BJ (cell line): ENCODE results near the gene MAGEB1. TPM values are rescaled to one million over a fixed set of nuclear protein-coding genes. Genes with fewer than 3 reads are reported as not detected.

ENCODE experiments used
- CTCF ChIA-PET: fragments of 350-600 bp; formaldehyde crosslinking; extraction: SDS; loops from one replicate; lab custom pipeline; 2021; ENCODE audit warnings: antibody characterized with exemption, inconsistent platforms; lab: Yijun Ruan, JAX
- POLR2A ChIA-PET: fragments of 300-600 bp; sonication (Branson Sonifier 250); formaldehyde crosslinking; extraction: SDS; loops from one replicate; lab custom pipeline; 2021; ENCODE audit warnings: antibody characterized with exemption; lab: Charles Lee
- DNase-seq: peaks from one replicate; pipeline ENCODE4 v3.0.0-alpha.2; 2011; ENCODE audit warnings: low read depth
- H3K27me3 ChIP-seq: 2 replicates; pipeline ENCODE4 v1.6.0; 2011; ENCODE audit warnings: low read length; ENCODE audit not compliant: control insufficient read depth, insufficient read depth
- H3K36me3 ChIP-seq: 2 replicates; pipeline ENCODE4 v1.5.1; 2011; ENCODE audit warnings: low read length; ENCODE audit not compliant: control insufficient read depth, insufficient read depth
- H3K4me3 ChIP-seq: 2 replicates; pipeline ENCODE4 v1.5.1; 2011; ENCODE audit warnings: low read depth, mild to moderate bottlenecking, control low read depth, low read length
- polyA plus RNA-seq: library from polyadenylated mRNA; depleted of rRNA; stranded (reverse); fragments of >200 nt; gene quantifications from 2 replicates; pipeline ENCODE4 v1.2.3, GENCODE V29; 2011
- TF ChIP-seq, protein P1 (sequence below): IDR thresholded peaks from 2 replicates; pipeline ENCODE4 v1.5.1; 2011; ENCODE audit warnings: low read depth, mild to moderate bottlenecking, control low read depth, inconsistent platforms, low read length, moderate library complexity; ENCODE audit not compliant: insufficient read depth

Gene MAGEB1
- polyA plus RNA-seq, 1 experiment, result not detected

- TF ChIP-seq, protein P1, sequence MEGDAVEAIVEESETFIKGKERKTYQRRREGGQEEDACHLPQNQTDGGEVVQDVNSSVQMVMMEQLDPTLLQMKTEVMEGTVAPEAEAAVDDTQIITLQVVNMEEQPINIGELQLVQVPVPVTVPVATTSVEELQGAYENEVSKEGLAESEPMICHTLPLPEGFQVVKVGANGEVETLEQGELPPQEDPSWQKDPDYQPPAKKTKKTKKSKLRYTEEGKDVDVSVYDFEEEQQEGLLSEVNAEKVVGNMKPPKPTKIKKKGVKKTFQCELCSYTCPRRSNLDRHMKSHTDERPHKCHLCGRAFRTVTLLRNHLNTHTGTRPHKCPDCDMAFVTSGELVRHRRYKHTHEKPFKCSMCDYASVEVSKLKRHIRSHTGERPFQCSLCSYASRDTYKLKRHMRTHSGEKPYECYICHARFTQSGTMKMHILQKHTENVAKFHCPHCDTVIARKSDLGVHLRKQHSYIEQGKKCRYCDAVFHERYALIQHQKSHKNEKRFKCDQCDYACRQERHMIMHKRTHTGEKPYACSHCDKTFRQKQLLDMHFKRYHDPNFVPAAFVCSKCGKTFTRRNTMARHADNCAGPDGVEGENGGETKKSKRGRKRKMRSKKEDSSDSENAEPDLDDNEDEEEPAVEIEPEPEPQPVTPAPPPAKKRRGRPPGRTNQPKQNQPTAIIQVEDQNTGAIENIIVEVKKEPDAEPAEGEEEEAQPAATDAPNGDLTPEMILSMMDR, result no peak
- POLR2A ChIA-PET, result no interaction called here
- CTCF ChIA-PET, result no interaction called here
These were observed 23.7 kb downstream of the MAGEB1 start for GRCh38 chrX:30270639-30271038.

DNA sequence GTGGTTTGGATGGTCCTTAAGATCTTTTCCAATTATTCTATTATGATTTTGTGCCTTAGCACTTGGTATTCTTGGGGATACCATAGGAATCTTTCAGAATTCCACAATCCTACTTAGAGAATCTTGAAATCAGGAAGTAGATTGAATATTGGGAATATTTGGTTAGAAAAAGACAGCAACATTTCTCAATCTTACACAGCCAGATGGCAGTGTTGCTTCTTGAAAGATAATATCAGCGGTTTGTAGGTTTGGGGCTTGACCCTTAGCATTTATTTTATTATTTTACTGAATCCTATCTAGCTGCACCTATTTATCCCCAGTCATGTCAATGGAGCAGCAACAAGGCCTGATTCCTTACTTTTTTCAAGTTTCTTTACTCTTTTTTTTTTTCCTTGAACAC, 28.6 kb downstream of the MAGEB1 start:
- ChIA-PET CTCF (no interaction called here), POLR2A (no interaction called here)
- Histone ChIP-seq H3K27me3 (no peaks in the 10 kb centered on the region), H3K36me3 (no peaks in the 10 kb centered on the region), H3K4me3 (no peak overlapping the region)
- TF ChIP-seq, protein P1, result peak; percentile 32
- DNase-seq, result no peak

More at GRCh38 chrX:30270639-30271038, 23.7 kb downstream of the MAGEB1 start:
- DNase-seq, result no peak
- Histone ChIP-seq H3K36me3 (no peaks in the 10 kb centered on the region), H3K4me3 (no peak overlapping the region), H3K27me3 (no peaks in the 10 kb centered on the region)

DNA sequence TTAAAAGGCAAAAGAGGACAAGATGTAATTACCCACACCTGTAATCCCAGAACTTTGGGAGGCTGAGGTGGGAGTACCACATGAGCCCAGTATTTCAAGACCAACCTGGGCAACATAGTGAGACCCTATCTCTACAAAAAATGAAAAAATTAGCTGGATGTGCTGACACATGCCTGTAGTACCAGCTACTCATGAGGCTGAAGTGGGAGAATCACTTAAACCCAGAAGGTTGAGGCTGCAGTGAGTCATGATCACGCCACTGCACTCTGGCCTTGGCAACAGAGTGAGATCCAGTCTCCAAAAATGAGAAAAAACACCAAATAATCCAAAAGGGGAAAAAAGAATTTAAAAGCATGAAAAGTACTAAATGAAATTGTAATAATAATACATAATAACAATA, 31.4 kb downstream of the MAGEB1 start:
- H3K27me3 ChIP-seq, result no peaks in the 10 kb centered on the region
- TF ChIP-seq, protein P1, result no peak
- H3K4me3 ChIP-seq, result no peak overlapping the region
- POLR2A ChIA-PET, result no interaction called here
- H3K36me3 ChIP-seq, result no peaks in the 10 kb centered on the region
- no peak for DNase-seq
- CTCF ChIA-PET, result interaction anchor here (1.6 kb wide), 1 partner anchor 235 kb away, joined by 4 read pairs; no protein-coding TSS in a partner anchor

DNA sequence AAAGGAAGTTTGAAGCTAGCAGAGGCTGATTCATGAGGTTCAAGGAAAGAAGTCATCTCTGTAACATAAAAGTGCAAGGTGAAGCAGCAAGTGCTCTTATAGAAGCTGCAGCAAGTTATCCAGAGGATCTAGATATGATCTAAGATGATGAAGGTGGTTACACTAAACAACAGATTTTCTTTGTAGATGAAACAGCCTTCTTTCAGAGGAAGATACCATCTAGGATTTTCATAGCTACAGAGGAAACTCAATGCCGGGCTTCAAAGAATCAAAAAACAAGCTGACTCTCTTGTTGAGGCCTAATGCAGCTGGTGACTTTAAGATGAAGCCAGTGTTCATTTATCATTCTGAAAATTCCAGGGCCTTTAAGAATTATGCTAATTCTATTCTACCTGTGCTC, 33.5 kb downstream of the MAGEB1 start:
- TF ChIP-seq, protein P1, result no peak
- POLR2A ChIA-PET, result no interaction called here
- DNase-seq, result no peak
- Histone ChIP-seq H3K36me3 (no peaks in the 10 kb centered on the region), H3K27me3 (no peaks in the 10 kb centered on the region), H3K4me3 (no peak overlapping the region)
- CTCF ChIA-PET, result no interaction called here

GRCh38 chrX:30282527-30282926, 35.6 kb downstream of the MAGEB1 start:
- POLR2A ChIA-PET, result no interaction called here
- TF ChIP-seq, protein P1, result no peak
- Histone ChIP-seq H3K36me3 (no peaks in the 10 kb centered on the region), H3K27me3 (no peaks in the 10 kb centered on the region), H3K4me3 (no peak overlapping the region)
- no peak for DNase-seq
- CTCF ChIA-PET, result no interaction called here
